Left renal cortex interstitium (tissue), 4 donors: Measurements from ENCODE around the gene ABCA12. TPM values are rescaled to one million over a fixed set of nuclear protein-coding genes. Genes with fewer than 3 reads are reported as not detected.
A peak's percentile ranks its signal among the peaks of the same experiment; 100 is the strongest.

Experiments used
- DNase-seq, 4 donors: peaks; one replicate each; pipeline ENCODE4 v3.0.0-alpha.2; 2013; ENCODE audit warnings: low read depth in 4 of 4, low spot score in 2 of 4, missing footprints in 1 of 4
- polyA plus RNA-seq, 4 donors: library from polyadenylated mRNA; unstranded; fragments of 120-200 nt; gene quantifications; one replicate each; pipeline ENCODE4 v1.2.1, GENCODE V29; 2013; ENCODE audit not compliant: insufficient read length in 4 of 4

The ABCA12 gene
- polyA plus RNA-seq, 4 donors = 0.14 to 0.27 (median 0.21) TPM

GRCh38 chr2:215052810-215053209 lies 85.6 kb downstream of the ABCA12 start:
- no peak for DNase-seq

DNA sequence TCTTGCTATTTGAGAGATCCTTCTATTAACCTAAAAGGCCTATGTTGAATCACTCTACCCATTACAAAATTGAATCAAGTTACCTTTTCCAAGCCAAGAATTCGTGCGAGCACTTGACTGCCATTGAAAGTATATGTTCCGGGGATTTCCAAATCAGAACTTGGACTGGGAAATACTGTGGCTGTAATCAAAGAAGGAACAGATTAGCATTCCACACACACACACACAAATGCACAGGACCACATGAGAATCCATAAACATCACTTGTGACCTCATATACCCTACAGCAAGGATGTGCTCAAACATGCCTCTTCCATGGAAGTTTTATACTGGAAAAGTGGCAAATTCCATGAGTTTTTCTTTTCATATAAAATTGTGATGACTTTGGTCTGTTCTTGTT lies 86.0 kb downstream of the ABCA12 start:
- DNase-seq = no peak

GRCh38 chr2:215049341-215049740 lies 89.1 kb downstream of the ABCA12 start:
- no peak for DNase-seq

GRCh38 chr2:215038421-215038820 lies 100.0 kb downstream of the ABCA12 start:
- peak in 3 of 4 donors; percentile 28 to 41 (median 36) for DNase-seq

- DNase-seq = no peak
Observed at GRCh38 chr2:215036314-215036713, 102.1 kb downstream of the ABCA12 start.

DNA sequence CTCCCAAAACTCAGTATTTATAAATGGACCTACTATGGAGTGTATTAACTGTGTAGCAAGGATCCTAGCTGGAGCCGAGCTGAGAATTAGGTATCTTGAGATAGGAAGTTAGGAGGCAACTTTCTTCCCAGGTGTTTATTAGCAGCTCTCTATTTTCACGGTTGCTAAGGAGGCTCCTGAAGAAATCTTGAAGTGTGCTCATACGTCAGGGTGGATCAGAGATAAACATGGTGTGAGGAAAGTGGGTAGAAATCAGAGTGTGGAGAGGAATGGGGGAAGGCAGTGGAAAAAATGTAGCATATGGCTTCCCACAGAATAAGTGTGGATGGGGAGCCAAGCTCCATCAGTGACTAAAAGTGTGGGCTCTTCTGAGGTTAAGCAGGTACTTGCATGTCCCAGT lies 104.3 kb downstream of the ABCA12 start:
- DNase-seq = no peak

GRCh38 chr2:215032153-215032552 lies 106.3 kb downstream of the ABCA12 start:
- no peak for DNase-seq

DNA sequence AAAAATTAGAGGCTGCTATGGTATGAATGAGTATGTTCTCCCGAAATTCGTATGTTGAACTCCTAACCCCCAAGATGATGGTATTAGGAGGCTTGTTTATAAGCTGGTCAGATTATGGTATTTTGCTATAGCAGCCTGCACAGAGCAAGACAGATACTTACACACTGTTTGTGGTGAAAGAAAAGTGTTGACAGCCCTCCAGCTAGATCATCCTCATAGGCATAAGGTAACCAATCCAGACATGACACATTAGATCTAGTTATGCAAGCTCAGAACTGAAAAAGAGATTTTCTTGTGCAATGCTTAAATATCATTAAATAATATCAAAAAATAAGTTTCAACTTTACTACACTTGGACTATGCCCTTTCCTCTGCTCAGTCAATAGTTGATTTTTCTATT lies 107.1 kb downstream of the ABCA12 start:
- no peak for DNase-seq

GRCh38 chr2:215029936-215030335 lies 108.5 kb downstream of the ABCA12 start:
- DNase-seq = no peak

- no peak for DNase-seq
Observed at GRCh38 chr2:215028231-215028630, 110.2 kb downstream of the ABCA12 start.

GRCh38 chr2:215027779-215028178 lies 110.6 kb downstream of the ABCA12 start:
- no peak for DNase-seq

GRCh38 chr2:215022910-215023309 lies 115.5 kb downstream of the ABCA12 start:
- DNase-seq = no peak

DNA sequence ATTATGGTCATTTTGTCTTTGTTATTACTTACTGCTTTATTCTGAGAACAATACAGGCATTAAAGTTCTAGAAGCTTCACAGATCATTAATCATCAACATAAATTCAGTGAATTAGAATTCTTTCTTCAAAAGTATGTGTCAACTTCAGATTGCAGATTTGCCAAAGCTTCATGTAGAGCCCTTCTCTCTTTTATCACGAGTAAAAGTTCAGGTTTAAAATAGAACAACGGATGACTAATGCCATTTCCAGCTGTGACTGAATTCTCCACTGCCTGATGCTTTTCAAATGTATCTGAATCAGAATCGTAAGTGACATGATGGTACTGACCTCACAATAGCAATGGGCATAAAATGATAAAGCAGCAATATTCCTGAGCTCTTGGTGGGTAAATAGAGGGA lies 116.0 kb downstream of the ABCA12 start:
- DNase-seq = no peak

DNA sequence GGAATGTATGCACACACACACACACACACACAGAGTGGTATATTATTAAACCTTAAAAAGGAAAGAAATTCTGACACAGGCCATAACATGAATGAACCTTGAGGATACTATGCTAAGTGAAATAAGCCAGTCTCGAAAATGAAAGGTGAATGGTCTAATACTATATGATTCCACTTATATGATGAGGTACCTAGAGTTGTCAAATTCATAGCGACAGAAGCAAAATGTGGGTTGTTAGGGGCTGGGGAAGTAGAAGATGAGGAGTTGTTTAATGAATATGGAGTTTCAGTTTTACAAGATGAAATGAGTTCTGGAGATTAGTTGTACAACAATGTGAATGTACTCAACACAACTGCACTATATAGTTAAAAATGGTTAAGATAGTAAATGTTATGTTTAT lies 118.1 kb downstream of the ABCA12 start:
- DNase-seq = no peak

DNA sequence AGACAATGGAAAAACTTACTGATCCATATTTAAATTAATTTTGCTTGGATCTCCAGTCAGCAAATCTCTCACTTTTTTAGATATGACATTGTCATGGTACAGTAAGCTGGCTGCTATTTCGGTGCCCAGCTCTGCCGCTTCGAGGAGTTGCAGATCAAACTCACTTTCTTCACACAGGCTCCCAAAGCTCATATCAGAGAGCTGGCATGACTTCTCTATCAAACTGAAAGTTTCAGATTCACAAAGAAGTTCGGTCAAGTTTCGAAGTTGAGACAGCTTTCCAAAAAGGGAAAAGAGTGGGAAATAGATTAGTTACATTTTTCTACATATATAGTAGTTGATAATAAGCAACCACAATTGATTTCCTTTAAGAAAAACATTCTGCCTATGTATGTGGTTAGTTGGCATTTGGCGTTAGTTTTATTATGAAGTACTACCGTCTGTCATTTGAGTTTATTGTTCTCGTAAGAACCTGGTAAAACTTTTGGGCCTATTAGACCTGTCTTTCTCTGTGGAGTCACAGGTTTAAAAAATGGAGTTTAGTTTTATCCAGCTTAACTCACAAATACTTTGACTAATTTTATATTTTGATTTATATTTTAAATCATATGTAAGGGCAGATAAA lies 118.8 kb downstream of the ABCA12 start:
- DNase-seq = no peak

GRCh38 chr2:215019085-215019484 lies 119.3 kb downstream of the ABCA12 start:
- no peak for DNase-seq

- no peak for DNase-seq
Observed at GRCh38 chr2:215015421-215015820, 123.0 kb downstream of the ABCA12 start.

DNA sequence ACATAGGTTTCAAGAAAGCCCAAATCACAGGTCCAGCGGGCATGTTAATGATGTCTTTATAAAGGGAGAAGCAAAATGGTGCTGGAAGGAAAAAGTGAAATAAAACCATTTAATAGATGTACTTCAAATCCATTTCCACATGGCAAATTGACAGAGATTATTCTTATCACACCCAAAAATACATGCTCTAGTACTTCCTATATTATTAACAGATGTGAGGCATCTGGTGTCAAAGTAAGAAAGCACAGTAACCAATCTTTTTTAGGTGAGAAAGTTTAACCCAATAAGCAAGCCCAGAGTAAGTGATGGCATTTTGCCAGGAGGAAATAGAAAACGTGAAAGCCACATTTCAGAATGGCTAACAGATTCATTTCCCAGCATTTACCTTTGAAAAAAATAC lies 128.0 kb downstream of the ABCA12 start:
- no peak for DNase-seq

DNA sequence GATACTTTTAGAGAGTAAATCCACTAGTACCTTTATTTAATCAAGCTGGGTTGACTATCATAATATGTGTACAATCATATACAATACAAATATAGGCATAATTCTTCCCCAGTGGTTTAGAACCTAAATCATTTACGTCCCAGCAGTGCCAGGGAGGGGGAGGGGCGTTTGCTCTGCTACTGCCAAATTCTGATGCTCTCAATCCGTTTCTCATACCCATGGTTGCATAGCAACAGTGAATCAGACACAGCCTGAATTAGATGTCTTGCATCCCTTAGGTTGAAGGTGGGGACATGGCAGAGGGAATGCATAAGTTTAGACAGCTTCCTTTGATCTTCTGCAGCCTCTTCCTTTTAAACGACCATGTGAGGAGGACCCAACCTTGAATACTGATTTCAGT lies 135.4 kb downstream of the ABCA12 start:
- DNase-seq = no peak

DNA sequence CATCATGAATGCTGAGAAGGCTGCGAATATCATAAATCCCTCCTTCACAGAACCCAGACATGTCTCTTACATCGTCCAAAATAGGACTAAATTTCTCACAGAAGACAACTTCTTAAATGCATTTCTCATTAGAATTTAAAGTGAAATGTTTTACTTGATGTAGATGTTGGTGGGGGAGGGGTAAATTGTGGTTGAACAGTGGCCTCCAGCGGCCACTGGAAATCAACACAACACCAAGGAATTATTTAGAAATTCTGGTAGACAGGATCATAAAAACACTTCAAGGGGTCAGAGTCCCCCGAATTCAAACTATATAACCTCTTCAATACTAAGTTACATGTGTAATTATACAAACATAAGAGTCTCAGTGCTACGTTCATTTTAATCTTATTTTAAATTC lies 135.9 kb downstream of the ABCA12 start:
- peak in 2 of 4 donors; percentile 34 to 46 for DNase-seq

DNA sequence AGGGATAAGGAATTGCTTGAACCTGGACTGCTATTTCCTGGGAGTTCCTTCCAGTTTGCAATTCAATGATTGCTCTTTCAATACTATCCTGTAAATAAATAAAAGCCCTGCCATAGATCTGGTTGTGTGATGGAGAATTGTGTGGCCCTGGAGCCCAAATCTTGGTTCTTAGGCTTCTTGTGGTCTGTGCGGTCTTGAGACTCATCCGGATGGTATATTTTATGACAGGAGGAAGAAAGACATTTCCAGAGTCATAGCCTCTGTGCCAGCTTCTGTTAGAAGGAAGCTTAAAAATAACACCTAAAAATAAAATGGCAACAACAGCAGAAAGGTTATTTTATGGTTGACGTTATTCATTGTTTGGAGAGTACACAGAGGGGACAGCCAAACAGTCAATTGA lies 137.7 kb downstream of the ABCA12 start:
- DNase-seq = no peak

DNA sequence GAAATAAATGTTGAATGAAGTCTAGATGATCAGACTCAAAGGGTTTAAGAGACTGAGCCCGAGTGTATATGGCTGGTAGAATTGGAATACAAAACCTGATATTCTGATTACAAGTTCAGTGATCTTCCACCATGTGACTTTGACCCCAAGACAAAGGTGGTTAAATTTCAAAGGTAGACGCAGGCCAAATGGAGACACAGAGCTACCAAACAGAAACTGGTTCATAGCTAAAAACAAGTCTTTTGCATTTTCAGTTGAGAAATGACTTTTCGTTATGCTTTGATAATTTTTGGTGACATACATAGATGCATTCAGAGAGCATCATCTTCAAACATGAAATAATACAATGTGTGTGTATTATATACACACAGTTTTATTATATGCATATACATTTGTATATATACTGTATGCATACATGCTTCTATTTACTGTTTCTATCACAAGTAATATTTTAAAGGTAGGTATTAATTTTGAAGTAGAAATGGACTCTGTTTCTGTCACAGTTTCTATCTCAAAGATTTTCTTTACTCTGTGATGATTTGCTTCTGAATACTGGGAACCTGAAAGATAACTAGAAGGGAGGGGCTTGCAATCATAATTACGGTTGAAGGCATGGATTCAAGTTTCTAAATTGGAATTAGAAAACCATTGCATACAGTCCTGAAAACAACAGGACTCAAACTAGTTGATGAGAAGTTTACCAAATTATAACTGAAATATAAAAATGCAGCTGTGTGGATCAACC lies 142.3 kb downstream of the ABCA12 start:
- no peak for DNase-seq
